ENCODE data around the gene TENM4.

Gene TENM4

GRCh38 chr11:79440571-79441460 is at the start of gene TENM4:
Gene TENM4, minus strand, starts transcription at chr11:79441030. Its CDS starts 371,086 bp downstream, at chr11:79069944.
- no peak for DNase-seq

- no peak for DNase-seq
Observed at GRCh38 chr11:79488286-79488685, 47.5 kb upstream of the TENM4 start.

- no peak for DNase-seq
Observed at GRCh38 chr11:79487412-79487811, 46.6 kb upstream of the TENM4 start.

DNA sequence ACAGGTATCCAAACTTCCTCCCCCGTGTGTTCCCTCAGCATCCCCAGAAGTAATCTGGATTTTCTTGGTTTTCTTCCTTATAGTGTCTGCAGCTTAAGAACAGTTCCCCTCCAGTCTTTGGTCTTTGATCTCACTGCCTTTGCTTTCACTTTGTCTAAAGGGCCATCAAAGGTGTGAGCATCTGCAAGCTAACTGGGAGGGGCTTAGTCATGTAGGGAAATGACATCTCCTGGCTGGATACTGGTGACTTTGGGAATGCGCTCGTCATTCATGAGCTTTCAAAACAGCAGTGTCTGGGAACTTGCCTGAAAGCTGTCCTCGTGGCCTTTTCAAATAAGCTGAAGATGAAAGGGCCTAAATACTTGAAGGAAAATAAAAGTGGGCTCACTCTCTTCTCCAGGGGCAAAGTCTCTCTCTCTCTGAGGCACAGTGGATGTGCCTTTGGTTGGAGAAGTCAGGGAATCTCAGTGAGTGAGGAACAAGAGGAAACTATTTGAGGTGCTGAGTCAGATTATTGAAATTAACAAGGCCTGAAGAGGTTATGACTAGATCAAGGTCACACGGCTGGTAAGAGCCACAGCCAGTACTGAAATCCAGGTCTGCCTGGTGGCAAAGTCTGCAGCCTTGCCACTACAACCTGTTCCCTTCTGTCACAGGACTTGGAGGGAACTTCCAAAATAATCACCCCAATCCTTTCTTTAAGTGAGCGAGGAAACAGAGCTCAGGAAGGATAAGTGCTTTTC is 45.6 kb upstream of the TENM4 start:
- no peak for DNase-seq

DNA sequence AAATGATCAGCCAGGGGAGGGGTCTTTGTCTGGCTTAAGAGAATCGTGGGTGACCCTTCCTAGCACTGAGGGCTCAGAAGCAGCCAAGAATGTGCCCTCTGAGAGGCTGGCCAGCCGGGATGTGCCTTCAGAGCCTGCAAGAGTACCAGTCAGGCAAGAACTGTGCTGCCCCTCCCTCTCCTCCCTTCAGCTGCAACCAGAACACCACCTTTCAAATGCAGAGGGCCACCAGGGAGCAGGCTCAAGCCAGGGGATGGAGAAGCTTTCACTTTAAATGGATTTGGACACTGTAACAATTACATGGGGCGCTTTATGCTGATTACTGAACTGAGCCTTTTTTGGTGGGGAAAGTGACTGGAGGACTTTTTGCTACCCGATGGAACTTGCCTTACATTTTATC is 44.9 kb upstream of the TENM4 start:
- no peak for DNase-seq

- DNase-seq, result no peak
Observed at GRCh38 chr11:79484872-79485271, 44.0 kb upstream of the TENM4 start.

GRCh38 chr11:79482800-79483199 is 42.0 kb upstream of the TENM4 start:
- DNase-seq, result no peak

GRCh38 chr11:79481795-79482194 is 41.0 kb upstream of the TENM4 start:
- no peak for DNase-seq

GRCh38 chr11:79480864-79481263 is 40.0 kb upstream of the TENM4 start:
- no peak for DNase-seq

GRCh38 chr11:79472819-79473529 is 32.1 kb upstream of the TENM4 start:
- DNase-seq, result no peak

GRCh38 chr11:79471071-79471844 is 30.4 kb upstream of the TENM4 start:
- no peak for DNase-seq

- DNase-seq, result no peak
Observed at GRCh38 chr11:79470161-79470560, 29.3 kb upstream of the TENM4 start.

- DNase-seq, result no peak
Observed at GRCh38 chr11:79467761-79468160, 26.9 kb upstream of the TENM4 start.

DNA sequence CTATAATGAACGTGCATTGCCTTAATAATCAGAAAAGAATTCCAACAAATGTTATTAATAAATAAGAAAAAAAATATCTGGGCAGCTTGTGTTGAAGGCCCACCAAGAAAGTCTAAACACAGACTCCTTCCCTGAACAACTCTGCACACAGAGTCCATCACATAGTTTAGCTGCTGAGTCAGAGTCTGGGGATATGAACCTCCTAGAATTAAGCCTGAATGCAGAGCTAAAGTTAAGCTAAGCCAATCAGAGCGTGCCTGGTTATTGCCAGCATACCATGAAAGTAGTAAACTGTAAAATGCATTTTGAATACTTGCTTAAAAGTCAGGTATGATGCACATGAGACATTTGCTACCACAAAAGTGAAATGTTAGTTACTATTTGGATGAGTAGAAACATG is 25.6 kb upstream of the TENM4 start:
- no peak for DNase-seq

DNA sequence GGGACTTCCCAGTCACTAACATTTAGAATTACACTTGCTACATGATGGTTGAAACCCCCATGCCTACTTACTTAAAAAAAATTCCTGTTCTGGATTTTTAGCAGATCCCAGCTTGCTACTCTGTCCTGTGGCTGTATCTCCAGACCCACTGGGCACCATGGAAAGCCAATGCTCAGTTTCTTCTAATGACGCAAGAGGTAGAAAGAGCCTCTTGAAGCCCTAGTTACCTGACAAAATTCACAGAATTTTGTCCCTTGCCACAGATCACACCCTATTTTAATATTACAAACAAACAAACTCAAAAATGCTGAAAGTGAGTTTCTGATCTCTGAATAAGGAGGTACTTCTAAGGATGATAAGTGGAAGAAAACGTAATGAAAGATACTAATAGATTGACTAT is 24.3 kb upstream of the TENM4 start:
- no peak for DNase-seq

DNA sequence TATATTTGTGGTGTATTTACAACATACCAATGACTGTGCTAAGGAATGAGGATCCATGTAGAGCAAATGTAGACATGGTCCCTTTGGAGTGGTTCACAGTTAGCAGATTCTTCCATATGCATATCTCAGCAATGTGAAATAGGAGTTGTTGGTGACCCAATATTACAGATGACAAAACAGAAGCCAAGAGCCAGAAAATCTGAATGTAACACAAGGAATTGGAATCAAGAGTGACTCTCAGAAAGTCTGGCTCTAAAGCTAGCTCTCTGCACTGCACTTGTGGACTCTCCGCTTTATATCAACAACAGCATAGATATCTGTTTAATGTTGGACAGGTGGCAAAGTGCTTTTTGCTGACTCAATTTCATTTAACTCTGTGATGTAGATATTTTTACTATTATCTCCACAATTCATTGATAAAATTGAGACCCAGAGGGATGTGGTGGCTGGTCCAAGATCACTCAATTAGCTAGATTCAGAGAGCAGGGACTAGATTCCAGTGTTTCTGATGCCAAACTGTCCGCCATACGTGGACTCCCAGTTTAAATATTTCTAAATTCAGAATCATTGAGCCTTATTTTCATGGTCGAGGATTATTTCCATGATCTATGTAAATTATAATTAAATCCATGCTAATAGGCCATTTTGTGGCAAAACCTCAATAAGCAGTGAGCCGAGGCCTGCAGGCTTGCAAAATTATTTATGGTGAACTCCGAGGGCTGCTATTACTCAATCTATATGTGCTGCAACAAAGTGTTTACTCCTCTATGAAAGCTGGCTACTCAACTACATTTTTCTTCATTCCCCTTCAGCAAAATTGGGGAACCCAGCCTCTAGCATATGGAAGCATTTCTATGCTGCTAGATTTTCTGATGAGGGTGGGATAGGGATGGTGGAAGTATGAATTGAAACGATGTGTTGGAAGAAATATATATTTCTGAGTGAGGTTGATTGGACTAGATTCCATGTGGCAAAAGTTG is 21.1 kb upstream of the TENM4 start:
- no peak for DNase-seq

GRCh38 chr11:79461144-79461543 is 20.3 kb upstream of the TENM4 start:
- DNase-seq, result no peak

GRCh38 chr11:79458709-79459108 is 17.9 kb upstream of the TENM4 start:
- DNase-seq, result no peak

DNA sequence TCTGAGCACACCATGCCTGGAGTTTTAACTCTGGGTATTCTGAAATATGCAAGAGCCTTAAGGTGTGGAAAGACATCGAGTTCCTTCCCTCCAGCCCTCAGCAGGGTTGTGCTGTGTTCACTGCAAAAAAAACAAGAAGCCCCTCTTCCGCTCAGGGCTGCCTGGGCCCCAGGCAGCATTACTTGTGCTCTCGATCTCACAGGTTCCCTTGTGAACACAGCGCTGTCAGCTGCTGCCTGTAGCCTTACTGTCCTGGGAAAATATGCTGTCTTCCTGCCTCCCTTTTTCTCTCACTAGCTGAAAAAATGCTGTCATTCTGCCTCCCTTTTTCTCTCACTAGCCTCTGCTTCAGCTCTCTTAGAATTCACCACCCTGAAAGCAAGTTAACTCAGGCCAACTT is 15.7 kb upstream of the TENM4 start:
- no peak for DNase-seq

DNA sequence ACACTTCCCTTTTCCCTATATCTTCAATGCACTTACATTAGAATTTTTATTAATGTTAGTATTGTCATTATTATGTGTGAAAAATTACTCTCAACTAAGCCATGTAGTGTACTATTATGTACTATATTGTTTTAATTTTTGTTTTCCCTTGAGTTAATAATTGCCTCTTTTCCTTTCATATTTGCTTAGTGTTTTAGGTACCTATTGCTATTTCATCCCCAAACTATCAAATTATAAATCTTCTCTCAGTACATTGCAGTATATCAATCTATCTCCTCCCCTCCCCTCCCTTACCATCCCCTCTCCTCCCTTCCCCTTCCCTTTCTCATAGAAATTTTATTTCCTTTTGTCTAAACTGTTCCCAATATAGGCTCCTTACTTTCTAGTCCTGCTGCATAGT is 12.8 kb upstream of the TENM4 start:
- DNase-seq, result no peak

- no peak for DNase-seq
Observed at GRCh38 chr11:79449040-79449439, 8.2 kb upstream of the TENM4 start.
